HG02973 (cell line): ENCODE measurements around the gene HEYL.

Experiments
- ATAC-seq: cut with Tn5 transposase; IDR thresholded peaks from one replicate; pipeline ENCODE4 v1.9.1; 2021; ENCODE audit warnings: moderate library complexity; ENCODE audit not compliant: unreplicated experiment

Gene HEYL

DNA sequence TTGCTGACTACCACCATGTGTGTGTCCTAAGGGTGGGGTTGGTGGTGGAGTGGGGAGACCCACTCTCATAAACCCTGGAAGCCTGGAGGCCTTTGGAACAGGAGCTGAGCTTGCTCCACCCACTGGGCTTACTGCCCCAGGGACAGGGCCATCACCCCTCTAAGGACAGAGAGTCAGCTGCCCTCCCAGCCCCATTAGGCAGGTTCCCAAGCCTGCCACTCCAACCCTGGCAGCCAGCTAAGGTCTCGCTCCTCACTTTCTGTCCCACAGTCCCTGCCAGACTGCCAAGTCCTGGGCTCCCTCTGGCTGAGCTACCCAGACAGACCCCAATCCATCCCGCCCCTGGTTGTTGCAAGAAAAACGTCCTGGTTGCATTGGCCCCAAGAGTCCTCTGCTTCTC is 28.7 kb upstream of the HEYL start:
- ATAC-seq, result no peak

DNA sequence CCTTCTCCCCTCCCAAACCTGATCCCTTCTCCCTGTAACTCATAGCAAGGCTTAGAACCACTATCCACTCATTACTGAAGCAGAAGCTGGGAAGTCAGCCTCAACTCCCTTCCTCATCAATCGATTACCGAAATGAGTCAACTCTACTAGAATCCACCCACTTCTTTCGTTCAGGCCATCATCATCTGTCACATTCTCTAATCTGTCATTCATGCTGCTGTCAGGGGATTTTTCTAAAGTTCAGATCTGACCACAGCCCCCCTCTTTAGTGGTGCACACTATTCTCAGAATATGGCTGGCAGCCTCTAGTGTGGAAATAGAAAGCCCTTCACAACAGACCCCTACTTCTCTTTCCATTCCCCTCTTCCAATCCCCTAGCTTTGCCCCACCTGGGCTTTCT is 27.3 kb upstream of the HEYL start:
- ATAC-seq, result peak; percentile 81

- no peak for ATAC-seq
These were observed 24.1 kb upstream of the HEYL start for GRCh38 chr1:39663559-39663958.

GRCh38 chr1:39662861-39663260 is 23.4 kb upstream of the HEYL start:
- no peak for ATAC-seq

DNA sequence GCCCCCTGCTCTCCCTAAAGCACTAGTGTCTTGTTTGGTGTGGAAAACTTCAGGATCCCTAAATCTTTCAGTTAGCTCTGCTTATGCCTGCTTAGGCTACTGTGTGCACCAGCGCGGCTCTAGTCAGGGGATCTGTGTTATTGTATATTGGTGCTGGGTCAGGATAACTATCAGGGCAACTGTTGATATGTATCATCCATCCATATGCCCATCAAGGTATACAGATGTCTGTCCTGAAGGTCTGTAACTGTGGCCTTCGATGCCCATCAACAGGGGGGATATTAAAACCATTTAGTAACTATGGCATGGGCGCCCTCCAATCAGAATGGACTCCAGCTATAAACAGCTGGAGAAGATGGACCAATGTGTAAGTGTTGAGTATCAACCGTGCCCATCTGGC is 20.1 kb upstream of the HEYL start:
- no peak for ATAC-seq

DNA sequence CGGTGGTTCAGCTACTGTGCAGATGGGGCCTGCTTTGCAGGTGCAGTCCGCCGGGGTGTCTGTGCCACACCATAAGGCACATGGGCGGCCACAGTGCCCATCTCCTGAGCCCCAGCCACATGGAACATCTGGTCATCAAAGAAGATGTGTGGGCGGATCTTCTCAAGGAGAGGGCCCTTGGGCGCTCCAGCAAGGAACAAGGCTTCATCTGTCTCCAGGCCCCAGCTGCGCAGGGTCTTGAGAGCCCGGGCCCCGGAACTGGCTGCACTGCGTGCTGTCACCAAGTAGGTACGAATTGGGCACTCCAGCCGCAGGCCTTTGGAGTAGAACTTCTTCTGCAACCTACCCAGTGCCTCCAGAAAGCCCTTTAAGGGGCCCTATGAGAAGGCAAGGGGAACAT is 19.7 kb upstream of the HEYL start:
- ATAC-seq, result no peak

DNA sequence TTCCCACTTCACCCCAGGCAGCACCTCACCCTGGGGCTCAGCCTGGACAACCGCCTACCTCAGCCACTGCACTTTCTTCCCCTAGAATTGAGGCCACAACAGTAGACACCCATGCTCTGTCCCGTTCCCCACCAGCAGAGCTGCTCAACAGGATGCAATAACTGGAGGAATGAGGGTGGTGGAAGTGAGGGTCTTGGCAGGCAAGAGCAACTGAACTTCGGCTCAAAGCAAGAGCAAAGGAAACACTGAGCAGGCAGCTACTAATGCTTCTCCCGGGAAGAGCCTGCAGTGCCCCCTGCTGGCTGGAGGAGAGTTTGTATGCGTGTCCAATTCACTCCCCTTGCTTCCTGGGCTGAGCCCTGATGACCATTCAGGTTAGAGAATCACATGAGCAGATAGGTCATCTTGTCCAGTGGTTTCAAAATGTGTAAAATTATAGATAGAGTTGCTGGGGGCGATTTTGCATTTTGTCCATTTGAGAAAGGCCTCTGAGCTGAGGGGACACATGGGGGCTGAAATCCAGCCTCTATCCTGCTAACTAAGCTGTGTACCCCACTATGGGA is 18.6 kb upstream of the HEYL start:
- peak; percentile 47 for ATAC-seq

DNA sequence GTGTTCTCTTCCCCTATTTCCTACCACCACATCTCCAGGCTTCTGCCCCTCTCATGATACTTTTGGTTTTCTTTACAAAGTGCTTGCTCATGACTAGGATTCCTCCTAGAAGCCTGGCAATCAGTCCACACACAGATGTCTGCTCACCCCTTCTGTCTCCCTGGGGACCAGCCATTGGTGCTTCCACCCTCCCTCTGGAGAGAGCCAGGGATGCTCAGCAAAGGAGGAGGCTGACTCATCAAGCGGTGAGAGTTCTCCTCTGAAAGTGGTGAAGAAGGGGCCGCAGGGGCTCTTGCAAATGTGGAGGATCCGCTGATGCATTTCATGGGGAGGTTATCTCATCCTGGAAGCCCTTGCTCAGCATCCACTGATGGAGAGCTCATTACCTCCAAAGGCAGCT is 18.0 kb upstream of the HEYL start:
- ATAC-seq, result no peak

GRCh38 chr1:39656391-39656790 is 16.9 kb upstream of the HEYL start:
- ATAC-seq, result no peak

DNA sequence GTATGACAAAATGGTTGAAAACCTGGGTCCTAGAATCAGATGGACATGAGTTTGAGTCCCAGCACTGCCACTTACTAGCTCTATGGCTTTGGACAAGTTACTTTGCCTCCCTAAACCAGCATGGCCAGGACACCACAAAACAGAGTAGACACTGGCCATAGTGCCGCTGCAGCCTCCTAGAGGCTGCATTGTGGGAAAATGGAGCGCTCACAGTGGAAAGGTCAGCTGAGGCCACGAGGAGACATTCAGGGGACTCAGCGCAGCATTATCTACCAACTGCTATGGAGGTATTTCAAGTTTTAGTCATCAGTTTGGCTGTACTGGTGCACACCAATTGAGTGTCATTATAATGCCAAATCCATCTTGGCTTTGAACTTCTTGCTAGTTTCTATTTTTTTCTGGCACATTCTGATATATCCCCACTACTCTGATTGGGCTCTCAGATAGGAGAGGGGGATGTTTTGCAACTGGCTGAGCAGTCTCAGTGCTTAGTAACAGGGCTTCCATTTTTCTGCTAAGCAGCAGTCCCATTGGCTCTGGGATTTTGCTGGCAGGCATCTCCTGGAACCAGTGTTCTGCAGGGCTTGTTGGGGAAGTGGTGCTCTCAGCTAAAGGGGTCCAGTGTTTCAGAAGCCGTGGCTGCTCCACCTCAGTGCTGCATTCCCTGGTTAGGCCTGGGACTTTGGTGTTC is 16.3 kb upstream of the HEYL start:
- ATAC-seq, result no peak

GRCh38 chr1:39654291-39654690 is 14.8 kb upstream of the HEYL start:
- no peak for ATAC-seq

GRCh38 chr1:39653546-39654031 is 14.1 kb upstream of the HEYL start:
- ATAC-seq, result no peak

DNA sequence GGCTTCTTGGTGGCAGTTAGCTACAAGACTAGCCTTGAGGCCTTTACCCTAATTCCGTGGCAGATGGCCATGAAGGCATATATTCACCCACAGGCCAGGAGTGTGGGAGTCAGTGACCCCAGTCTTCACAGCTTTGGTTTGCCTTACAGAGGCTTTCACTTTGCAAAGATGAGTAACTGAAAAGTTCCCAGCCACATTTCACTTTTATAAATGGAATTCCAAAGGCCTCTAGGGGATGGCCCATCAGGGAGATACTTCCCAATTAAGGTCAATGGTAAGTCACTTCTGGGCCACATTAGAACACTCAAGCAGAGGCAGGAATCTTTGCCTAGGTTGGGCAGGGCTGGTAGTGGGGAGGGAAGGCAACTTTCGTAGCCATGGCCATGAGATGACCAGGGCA is 13.1 kb upstream of the HEYL start:
- ATAC-seq, result no peak

DNA sequence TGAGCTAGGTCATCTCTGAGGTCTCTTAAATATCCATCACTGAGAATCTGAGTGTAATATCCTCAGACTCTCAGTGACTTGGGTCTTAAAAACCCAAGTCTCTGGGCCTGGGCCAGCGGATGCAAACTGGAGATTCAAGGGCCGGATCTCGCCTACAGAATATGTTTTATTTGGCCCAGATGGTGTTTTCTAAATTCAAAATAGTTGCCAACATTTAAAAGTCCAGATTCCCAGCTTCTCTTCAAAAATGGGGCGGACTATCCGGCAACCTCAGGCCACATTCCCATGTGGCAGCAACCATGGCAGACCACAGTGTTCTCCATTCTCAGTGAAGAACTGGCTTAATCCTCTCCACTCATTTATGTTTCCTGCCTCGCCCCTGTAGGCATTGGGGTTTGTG is 12.7 kb upstream of the HEYL start:
- no peak for ATAC-seq

- no peak for ATAC-seq
These were observed 11.0 kb upstream of the HEYL start for GRCh38 chr1:39650431-39650830.

DNA sequence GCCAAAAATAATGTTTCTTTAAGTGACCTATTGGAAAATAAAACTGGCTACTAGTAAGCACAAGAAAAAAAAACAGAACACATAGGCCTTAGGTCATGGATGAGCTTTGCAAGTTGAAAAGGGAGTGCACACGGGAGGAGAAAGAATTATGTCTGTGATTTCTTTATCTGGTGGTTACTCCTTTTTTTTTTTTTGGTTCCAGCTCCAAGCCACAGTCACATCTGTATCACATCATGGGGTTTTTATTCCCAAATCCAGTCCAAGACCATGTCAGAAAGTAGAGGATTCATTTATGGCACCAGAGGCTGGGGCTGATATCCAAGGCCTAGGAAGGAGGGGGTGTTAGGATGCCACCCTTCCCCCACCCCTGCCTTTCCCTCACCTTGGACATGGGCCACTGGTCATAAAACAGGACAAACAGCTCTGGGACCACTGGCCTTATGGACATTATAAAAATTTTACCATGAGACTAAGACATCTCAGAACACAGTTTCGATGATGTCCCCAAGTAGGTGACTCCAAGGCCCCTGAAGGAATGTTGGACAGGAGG is 10.3 kb upstream of the HEYL start:
- ATAC-seq, result no peak

DNA sequence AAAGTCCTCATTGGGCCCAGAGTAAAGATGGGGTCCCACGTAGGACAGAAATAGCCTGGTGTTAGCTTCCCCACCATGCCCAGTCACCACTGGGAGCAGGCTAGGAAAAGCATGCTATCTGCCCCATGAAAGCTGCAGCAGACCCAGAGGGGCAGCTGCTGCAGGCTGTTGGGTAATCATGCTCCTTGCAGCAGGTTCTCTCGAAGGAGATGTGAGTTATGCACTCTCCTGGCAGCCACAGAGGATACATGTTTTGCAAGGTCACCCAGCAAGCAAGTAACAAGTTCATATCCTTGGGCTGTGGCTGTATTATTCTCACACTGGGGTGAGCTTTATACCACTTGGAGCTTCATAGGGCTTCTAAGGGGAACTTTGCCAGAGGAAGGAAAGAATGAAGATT is 9.1 kb upstream of the HEYL start:
- no peak for ATAC-seq

DNA sequence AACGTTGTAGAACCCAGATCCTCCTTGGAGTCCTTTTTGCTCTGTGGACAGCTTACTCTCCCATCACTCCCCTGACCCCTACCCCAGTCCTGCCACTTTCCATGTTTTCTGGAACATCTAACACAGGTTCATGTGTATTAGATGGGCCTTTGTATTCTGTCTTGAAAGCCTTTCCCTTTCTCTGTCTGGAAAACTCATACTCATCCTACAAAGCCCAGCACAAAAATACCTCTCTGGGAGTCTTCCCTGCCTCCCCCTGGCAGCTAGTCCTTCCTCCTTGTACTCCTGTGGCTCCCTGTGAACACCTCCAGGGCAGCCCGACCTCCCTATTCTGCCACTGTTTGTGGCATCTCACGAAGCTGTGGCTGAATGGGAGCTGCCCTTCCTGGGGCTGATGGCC is 7.8 kb upstream of the HEYL start:
- ATAC-seq, result no peak

- no peak for ATAC-seq
These were observed 7.0 kb upstream of the HEYL start for GRCh38 chr1:39646232-39647081.

GRCh38 chr1:39645411-39646043 is 6.1 kb upstream of the HEYL start:
- ATAC-seq, result no peak

DNA sequence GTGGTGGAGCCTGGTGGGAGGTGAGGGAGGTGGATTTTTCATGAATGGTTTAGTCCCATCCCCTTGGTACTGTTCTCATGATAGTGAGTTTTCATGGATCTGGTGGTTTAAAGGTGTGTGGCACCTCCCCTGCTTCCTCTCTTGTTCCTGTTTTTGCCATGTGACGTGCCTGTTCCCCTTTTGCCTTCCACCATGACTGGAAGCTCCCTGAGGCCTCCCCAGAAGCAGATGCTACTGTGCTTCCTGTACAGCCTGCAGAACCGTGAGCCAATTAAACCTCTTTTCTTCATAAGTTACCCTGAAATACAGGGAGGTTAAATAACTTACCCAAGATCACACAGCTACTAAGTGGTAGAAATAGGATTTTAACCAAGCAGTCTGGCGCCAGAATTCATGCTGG is 4.3 kb upstream of the HEYL start:
- no peak for ATAC-seq
